HG03520 (cell line): ENCODE data around the gene RYR3.

ENCODE experiments used
- ATAC-seq: cut with Tn5 transposase; IDR thresholded peaks from one replicate; pipeline ENCODE4 v1.9.1; 2021; ENCODE audit warnings: mild to moderate bottlenecking, moderate library complexity; ENCODE audit not compliant: unreplicated experiment

RYR3 gene

GRCh38 chr15:33693166-33693800 is 382.5 kb downstream of the RYR3 start:
- no peak for ATAC-seq

DNA sequence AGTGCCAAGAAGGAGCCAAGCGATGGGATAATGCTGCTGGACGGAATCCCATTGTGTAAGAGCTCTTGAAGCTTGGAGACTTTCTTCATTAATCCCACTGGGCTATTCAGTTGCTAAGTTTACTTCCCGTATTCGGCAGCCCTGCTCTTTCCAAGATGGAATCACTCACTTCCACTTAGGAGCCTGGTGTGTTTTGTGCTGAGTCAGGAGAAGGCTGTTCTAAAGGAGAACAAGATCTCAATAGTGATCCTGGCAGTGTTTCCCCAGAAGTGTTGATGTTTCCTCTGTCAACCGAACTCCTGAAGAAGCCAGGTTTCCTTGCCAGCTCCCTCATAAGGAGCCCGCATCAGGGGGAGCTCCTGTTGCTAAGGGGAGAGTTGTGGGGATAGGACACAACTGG is 387.4 kb downstream of the RYR3 start:
- no peak for ATAC-seq

DNA sequence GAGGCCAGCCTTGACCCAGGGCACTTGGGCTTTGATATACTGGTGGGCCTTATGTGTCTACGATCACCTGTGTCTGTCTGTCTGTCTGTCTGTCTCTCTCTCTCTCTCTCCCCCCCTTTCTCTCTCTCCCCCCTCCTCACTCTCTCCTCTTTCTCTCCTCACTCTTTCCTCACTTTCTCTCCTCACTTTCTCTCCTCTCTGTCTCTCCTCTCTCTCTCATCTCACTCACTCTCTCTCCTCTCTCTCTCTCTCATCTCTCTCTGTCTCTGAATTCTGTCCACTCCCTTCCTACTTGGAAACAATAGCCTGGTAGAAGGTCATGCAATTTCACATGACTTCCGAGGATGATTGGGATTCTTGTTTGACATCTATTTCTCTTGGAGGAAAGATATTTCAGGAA is 388.4 kb downstream of the RYR3 start:
- no peak for ATAC-seq

DNA sequence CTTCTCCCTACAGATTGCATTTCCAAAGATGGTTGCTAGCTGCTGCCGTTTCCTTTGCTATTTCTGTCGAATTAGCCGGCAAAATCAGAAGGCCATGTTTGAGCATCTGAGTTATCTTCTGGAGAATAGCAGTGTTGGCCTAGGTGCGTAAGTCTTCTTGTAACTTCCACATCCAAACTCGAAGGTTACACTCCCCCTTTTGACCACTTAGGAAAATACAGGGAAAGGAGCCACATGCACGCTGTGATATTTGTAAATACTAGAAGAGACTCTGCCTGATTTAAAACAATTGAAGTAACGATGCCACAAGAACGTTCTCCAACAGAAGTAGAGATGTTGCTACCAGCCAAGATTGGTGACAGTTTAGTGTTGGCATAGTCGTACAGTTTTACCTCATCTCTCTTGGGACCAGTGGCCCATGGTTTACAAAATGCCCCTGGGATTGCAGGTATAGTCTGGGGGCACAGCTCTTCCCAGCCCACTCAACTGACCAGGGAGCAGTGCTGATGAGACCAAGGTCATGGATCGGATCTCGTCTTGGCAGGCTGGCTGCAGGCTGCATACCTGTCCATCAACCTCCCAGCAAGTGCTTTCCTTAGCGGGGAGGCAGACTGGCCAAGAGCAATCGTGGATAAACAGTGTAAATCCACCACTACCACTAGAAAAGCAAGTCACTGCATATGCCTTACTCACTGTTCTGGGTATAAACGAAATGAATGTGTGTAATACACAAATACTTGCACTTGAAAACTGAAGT is 389.1 kb downstream of the RYR3 start:
- no peak for ATAC-seq

DNA sequence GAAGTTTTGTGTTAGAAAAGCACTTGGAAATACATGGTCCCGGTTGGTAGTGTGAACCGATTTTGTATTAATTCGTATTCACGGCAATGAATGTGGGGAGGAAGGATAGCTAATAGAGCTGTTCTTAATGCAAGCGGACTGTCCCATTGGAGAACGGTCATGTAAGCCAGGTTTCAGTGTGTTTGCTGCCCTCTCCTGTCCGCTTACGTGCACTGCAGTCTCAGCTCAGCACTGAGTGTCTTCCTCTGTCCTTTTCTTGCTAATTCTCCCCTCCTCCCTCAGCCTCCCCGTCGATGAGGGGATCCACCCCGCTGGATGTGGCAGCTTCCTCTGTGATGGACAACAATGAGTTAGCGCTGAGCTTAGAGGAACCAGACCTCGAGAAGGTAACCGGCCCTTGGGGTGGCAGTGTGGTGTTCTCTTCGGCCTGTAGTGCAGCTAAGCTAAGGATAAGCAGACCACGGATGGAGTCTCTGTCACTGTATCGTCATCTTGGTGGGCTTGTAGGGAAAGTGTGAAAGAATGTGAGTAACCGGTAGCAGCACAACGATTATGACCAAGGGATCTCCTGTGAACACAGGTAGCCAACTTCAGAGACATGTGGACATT is 390.0 kb downstream of the RYR3 start:
- peak; percentile 50 for ATAC-seq

GRCh38 chr15:33701304-33701696 is 390.5 kb downstream of the RYR3 start:
- ATAC-seq, result no peak

DNA sequence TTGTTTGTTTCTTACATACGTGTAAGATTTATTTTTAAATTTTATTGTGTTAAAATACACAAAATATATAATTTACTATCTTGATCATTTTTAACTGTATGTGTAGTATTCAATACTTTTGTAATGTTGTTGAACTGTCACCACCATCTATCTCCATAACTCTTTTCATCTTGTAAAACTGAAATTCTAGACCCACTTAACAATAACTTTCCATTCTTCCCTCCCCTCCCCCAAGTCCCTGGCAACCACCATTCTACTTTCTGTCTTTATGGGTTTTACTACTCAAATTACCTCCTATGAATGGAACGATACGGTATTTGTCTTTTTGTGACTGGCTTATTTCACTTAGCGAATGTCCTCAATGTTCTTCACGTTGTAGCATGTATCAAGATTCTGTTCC is 395.4 kb downstream of the RYR3 start:
- ATAC-seq, result no peak

DNA sequence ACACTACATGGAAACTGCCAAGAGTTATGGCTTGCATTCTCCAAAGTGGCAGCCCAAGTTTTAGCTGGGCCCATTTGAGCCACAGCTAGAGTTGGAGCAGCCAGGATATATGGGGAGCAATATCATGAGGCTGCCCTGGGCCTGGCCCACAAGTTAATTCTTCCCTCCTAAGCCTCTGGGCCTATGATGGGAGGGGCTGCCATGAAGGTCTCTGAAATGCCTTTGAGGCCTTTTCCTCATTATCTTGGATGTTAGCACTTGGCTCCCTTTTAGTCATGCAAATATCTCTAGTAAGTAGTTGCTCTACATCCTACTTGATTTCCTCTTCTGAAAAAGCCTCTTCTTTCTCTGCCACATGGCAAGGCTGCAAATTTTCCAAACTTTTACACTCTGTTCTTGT is 400.0 kb downstream of the RYR3 start:
- ATAC-seq, result no peak

DNA sequence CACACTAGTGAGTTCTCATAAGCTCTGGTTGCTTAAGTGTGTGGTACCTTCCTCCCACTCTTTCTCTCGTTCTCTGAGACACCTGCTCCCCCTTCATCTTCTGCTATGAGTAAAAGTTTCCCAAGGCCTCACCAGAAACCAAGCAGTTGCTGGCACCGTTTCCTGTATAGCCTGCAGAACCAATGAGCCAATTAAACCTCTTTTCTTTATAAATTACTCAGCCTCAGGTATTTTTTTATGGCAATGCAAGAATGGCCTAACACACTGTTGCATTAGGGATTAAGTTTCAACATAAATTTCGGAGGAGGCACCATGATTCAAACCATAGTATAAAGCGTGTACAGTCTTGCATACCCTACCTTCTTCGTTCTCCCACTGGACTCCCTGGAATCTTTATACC is 405.3 kb downstream of the RYR3 start:
- no peak for ATAC-seq

GRCh38 chr15:33720952-33721351 is 410.2 kb downstream of the RYR3 start:
- no peak for ATAC-seq

- ATAC-seq, result peak; percentile 71
Observed at GRCh38 chr15:33722005-33722672, 411.4 kb downstream of the RYR3 start.

DNA sequence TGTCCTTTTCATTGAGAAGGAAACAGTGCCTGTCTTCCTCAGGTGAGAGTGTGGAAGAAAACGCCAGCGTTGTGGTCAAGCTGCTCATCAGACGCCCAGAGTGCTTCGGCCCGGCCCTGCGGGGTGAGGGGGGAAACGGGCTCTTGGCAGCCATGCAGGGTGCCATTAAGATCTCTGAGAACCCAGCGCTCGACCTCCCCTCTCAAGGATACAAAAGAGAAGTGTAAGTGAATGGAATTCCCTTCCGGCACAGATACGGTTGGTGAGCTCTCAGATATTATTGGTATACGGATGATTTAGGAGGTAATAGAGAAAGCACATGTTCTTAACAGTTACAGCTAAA is 411.9 kb downstream of the RYR3 start:
- no peak for ATAC-seq

DNA sequence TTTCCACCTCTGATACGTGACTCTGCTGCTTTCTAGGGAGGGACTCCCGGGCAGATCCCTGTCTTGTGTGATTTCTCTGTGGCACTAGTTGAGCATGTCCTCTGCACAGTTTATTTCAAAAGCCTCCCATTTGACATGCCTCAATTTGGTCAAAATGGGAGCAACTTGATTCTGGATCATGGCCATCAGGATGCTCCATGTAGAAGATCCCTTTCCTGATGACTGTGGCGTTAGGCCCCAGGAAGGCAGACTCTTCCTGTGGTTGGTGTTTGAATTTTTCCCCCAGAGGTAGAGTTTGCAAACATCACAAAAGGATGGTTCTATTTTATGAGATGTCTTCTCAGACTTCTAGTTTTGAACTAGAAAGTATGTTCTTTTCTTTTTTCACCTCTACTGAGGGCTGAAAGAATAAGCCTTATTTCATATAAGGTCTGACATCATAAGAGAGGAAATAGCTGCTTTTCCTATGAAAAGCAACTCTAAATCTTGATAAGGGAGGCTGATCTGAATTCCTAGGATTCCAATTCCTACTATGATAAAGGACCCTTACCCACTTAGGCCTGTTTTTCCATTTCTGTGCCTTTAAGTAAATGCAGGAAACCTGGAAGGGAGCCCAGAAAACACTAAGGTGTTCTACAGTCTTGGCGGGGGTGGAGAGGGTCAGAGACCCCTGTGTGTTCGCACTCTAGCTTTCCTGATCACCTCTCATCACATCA is 413.7 kb downstream of the RYR3 start:
- no peak for ATAC-seq

DNA sequence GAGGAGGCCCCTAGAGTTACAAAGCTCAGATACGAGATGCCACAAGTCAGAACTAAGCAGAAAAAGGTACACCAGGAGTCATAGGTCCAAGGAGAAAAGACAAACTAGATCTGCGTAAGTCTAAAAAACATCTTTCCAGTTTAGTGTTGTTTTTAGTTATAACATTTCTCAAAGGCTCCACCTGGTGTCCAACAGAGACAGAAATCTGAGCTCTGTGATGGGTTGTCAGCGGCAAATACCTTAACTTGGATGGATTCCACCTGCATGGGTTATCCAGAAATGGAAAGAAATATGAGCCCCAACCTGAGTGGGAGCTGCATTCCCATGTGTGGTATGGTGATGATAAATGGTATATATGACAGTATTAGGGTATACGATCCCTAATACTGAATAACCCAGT is 418.9 kb downstream of the RYR3 start:
- ATAC-seq, result no peak

- ATAC-seq, result peak; percentile 71
Observed at GRCh38 chr15:33730815-33731214, 420.0 kb downstream of the RYR3 start.

- ATAC-seq, result no peak
Observed at GRCh38 chr15:33735143-33735542, 424.4 kb downstream of the RYR3 start.

GRCh38 chr15:33735637-33736247 is 425.0 kb downstream of the RYR3 start:
- ATAC-seq, result no peak

GRCh38 chr15:33737687-33738601 is 427.2 kb downstream of the RYR3 start:
- ATAC-seq, result no peak

DNA sequence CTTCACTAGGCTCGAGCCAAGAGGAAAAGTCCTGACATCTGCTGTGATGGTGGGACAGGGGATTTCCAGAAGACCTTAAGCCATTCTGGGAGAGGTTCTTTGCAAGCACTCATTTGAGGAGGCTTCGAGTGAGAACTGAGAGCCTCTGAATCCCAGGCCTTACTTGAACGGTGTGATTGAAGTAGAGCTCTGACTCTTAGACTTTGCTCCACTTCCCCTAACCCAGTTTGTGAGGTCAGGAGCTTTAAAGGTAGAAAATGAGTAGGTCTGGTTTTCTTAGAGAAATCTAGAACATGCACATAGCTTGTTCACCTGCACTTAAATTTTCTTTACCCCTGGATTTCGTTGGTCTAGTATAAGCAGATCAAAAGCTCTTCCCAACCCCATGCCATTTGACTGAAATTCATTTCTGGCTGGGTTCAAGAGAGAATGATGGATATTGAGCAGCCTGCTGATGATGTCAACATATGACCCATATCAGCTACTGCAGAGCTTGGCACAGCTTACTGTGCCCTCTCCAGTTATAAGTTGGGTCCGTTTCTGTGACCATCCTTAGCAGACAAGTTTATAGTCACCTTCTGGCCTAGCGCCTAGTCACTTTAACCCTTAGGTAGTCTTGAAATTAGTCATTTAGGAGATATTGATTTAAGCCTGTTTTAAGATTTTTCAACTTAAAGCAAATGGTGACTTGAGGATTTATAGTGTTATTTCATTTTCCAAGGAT is 428.3 kb downstream of the RYR3 start:
- no peak for ATAC-seq
